SK-N-SH treated with all-trans-retinoic acid at 6 μM for 48 hours (cell line): ENCODE data around the gene DCLRE1A.

ENCODE experiments used
- ATAC-seq: fragments of 200-7000 bp; cut with Tn5 transposase; 3 replicates; pipeline ENCODE4 v1.9.1; 2020; ENCODE audit warnings: mild to moderate bottlenecking, moderate library complexity
- BACH2 ChIP-seq: fragments of 250-450 bp; sonication (Bioruptor Pico); IDR thresholded peaks from 2 replicates; pipeline ENCODE4 v1.9.0; 2021; ENCODE audit warnings: mild to moderate bottlenecking, borderline replicate concordance
- CREB5 ChIP-seq: fragments of 250-450 bp; sonication (Bioruptor Pico); IDR thresholded peaks from 2 replicates; pipeline ENCODE4 v1.5.1; 2020; ENCODE audit warnings: low read depth, mild to moderate bottlenecking, moderate library complexity
- CSDC2 ChIP-seq: fragments of 250-450 bp; sonication (Bioruptor Pico); IDR thresholded peaks from 2 replicates; pipeline ENCODE4 v1.5.0; 2020; ENCODE audit warnings: mild to moderate bottlenecking, moderate library complexity
- CSRNP3 ChIP-seq: fragments of 250-450 bp; sonication (Bioruptor Pico); IDR thresholded peaks from 2 replicates; pipeline ENCODE4 v1.5.1; 2021; ENCODE audit warnings: mild to moderate bottlenecking, moderate library complexity
- ESRRG ChIP-seq: fragments of 250-450 bp; sonication (Bioruptor Pico); IDR thresholded peaks from 2 replicates; pipeline ENCODE4 v1.6.1; 2021; ENCODE audit warnings: mild to moderate bottlenecking
- GLIS3 ChIP-seq: fragments of 250-450 bp; sonication (Bioruptor Pico); IDR thresholded peaks from 2 replicates; pipeline ENCODE4 v1.5.0; 2020; ENCODE audit warnings: mild to moderate bottlenecking, moderate library complexity
- ISL1 ChIP-seq: fragments of 250-450 bp; sonication (Bioruptor Pico); IDR thresholded peaks from 2 replicates; pipeline ENCODE4 v2.1.2; 2022; ENCODE audit warnings: mild to moderate bottlenecking, moderate library complexity
- OSR1 ChIP-seq: fragments of 250-450 bp; sonication (Bioruptor Pico); IDR thresholded peaks from 2 replicates; pipeline ENCODE4 v1.8.0; 2022; ENCODE audit warnings: moderate library complexity, mild to moderate bottlenecking, inconsistent platforms
- PATZ1 ChIP-seq: fragments of 250-450 bp; sonication (Bioruptor Pico); IDR thresholded peaks from 2 replicates; pipeline ENCODE4 v1.8.0; 2020; ENCODE audit warnings: mild to moderate bottlenecking, moderate library complexity, borderline replicate concordance
- POU6F1 ChIP-seq: fragments of 250-450 bp; sonication (Bioruptor Pico); IDR thresholded peaks from 2 replicates; pipeline ENCODE4 v1.8.0; 2021; ENCODE audit warnings: low read depth, mild to moderate bottlenecking, moderate library complexity, borderline replicate concordance
- PPARA ChIP-seq: fragments of 250-450 bp; sonication (Bioruptor Pico); IDR thresholded peaks from 2 replicates; pipeline ENCODE4 v1.5.0; 2020; ENCODE audit warnings: mild to moderate bottlenecking, borderline replicate concordance
- SNAI2 ChIP-seq: fragments of 250-450 bp; sonication (Bioruptor Pico); IDR thresholded peaks from 2 replicates; pipeline ENCODE4 v1.5.0; 2020; ENCODE audit warnings: mild to moderate bottlenecking, moderate library complexity
- TCF4 ChIP-seq: fragments of 250-450 bp; sonication (Bioruptor Pico); IDR thresholded peaks from 2 replicates; pipeline ENCODE4 v1.8.0; 2021; ENCODE audit warnings: mild to moderate bottlenecking, moderate library complexity, borderline replicate concordance
- TOX ChIP-seq: fragments of 250-450 bp; sonication (Bioruptor Pico); IDR thresholded peaks from 2 replicates; pipeline ENCODE4 v1.8.0; 2021; ENCODE audit warnings: mild to moderate bottlenecking, moderate library complexity, borderline replicate concordance
- TSHZ2 ChIP-seq: fragments of 250-450 bp; sonication (Bioruptor Pico); IDR thresholded peaks from 2 replicates; pipeline ENCODE4 v1.5.0; 2020; ENCODE audit warnings: mild to moderate bottlenecking, moderate library complexity
- ZC3H10 ChIP-seq: fragments of 250-450 bp; sonication (Bioruptor Pico); IDR thresholded peaks from 2 replicates; pipeline ENCODE4 v1.5.1; 2021; ENCODE audit warnings: mild to moderate bottlenecking, moderate library complexity
- ZFP3 ChIP-seq: fragments of 250-450 bp; sonication (Bioruptor Pico); IDR thresholded peaks from 2 replicates; pipeline ENCODE4 v1.5.0; 2020; ENCODE audit warnings: mild to moderate bottlenecking, moderate library complexity
- ZFP30 ChIP-seq: fragments of 450-650 bp; formaldehyde crosslinking; IDR thresholded peaks from 2 replicates; pipeline ENCODE4 v1.5.0; 2022; ENCODE audit warnings: mild to moderate bottlenecking, moderate library complexity
- ZNF565 ChIP-seq: fragments of 450-650 bp; formaldehyde crosslinking; conservative IDR thresholded peaks from 2 replicates; pipeline ENCODE4 v1.5.0; 2020; ENCODE audit warnings: low read depth, mild to moderate bottlenecking, moderate library complexity
- ZNF70 ChIP-seq: fragments of 450-650 bp; formaldehyde crosslinking; IDR thresholded peaks from 2 replicates; pipeline ENCODE4 v1.5.0; 2020; ENCODE audit warnings: mild to moderate bottlenecking, moderate library complexity
- ZNF8 ChIP-seq: fragments of 450-650 bp; formaldehyde crosslinking; IDR thresholded peaks from 2 replicates; pipeline ENCODE4 v1.5.0; 2020; ENCODE audit warnings: mild to moderate bottlenecking, moderate library complexity

The DCLRE1A gene

GRCh38 chr10:113889911-113890310 lies 36.0 kb upstream of the DCLRE1A start (continued):
- TF ChIP-seq TSHZ2 (CRISPR knock-in tag), result no peak
- TF ChIP-seq ISL1 (CRISPR knock-in tag), result no peak

- no peak for ATAC-seq
- TF ChIP-seq ZNF565 (no peak), ZNF70 (no peak), POU6F1 (no peak), BACH2 (CRISPR knock-in tag) (no peak), TOX (CRISPR knock-in tag) (no peak), SNAI2 (CRISPR knock-in tag) (no peak), ZNF8 (no peak), CREB5 (CRISPR knock-in tag) (no peak), ZC3H10 (no peak), TCF4 (CRISPR knock-in tag) (no peak), GLIS3 (CRISPR knock-in tag) (no peak), CSRNP3 (CRISPR knock-in tag) (no peak), CSDC2 (CRISPR knock-in tag) (no peak), PPARA (no peak), PATZ1 (CRISPR knock-in tag) (no peak), ESRRG (CRISPR knock-in tag) (no peak), OSR1 (CRISPR knock-in tag) (no peak)
- TF ChIP-seq, all 23 proteins: peak for 0
These were observed 28.4 kb upstream of the DCLRE1A start for GRCh38 chr10:113882240-113882639.

GRCh38 chr10:113880236-113880635 lies 26.4 kb upstream of the DCLRE1A start:
- TF ChIP-seq ZFP3 (CRISPR knock-in tag), result no peak
- TF ChIP-seq ZFP30 (CRISPR knock-in tag), result no peak
- no peak for TF ChIP-seq TCF4 (CRISPR knock-in tag)
- TF ChIP-seq TSHZ2 (CRISPR knock-in tag), result no peak
- no peak for TF ChIP-seq ESRRG (CRISPR knock-in tag)
- no peak for TF ChIP-seq BACH2 (CRISPR knock-in tag)
- TF ChIP-seq ZC3H10, result no peak
- TF ChIP-seq PATZ1 (CRISPR knock-in tag), result no peak
- no peak for TF ChIP-seq ISL1 (CRISPR knock-in tag)
- ATAC-seq, result peak; percentile 40
